OCI-LY1 (cell line): Measurements from ENCODE around the gene CSNK1D.

Source experiments
- H2AFZ ChIP-seq: fragments of 200-600 bp; sonication (generic), shearing (Covaris generic); 2 replicates; pipeline ENCODE4 v1.6.0; 2014; ENCODE audit warnings: antibody characterized with exemption, mild to moderate bottlenecking, low read length
- H3F3A ChIP-seq: fragments of 200-600 bp; sonication (generic), shearing (Covaris generic); 2 replicates; pipeline ENCODE4 v1.6.0; 2014; ENCODE audit warnings: mild to moderate bottlenecking, antibody characterized with exemption, low read length, moderate library complexity; ENCODE audit not compliant: insufficient read depth
- H3K27ac ChIP-seq: fragments of 200-600 bp; sonication (generic); 2 replicates; pipeline ENCODE4 v1.5.1; 2014; ENCODE audit warnings: low read length, mixed run types, mild to moderate bottlenecking, low read depth; ENCODE audit not compliant: poor library complexity, severe bottlenecking
- H3K27me3 ChIP-seq: fragments of 200-600 bp; sonication (generic); 2 replicates; pipeline ENCODE4 v1.6.0; 2014; ENCODE audit warnings: antibody characterized with exemption, mild to moderate bottlenecking, low read length, moderate library complexity; ENCODE audit not compliant: insufficient read depth
- H3K36me3 ChIP-seq: fragments of 200-600 bp; sonication (generic); 2 replicates; pipeline ENCODE4 v1.6.1; 2014; ENCODE audit warnings: mild to moderate bottlenecking, antibody characterized with exemption, low read length, moderate library complexity, mixed read lengths; ENCODE audit not compliant: insufficient read depth
- H3K4me1 ChIP-seq: fragments of 200-600 bp; sonication (generic); 2 replicates; pipeline ENCODE4 v1.5.1; 2014; ENCODE audit warnings: mild to moderate bottlenecking, low read length, moderate library complexity; ENCODE audit not compliant: insufficient read depth, severe bottlenecking
- H3K4me2 ChIP-seq: fragments of 200-600 bp; sonication (generic), shearing (Covaris generic); 2 replicates; pipeline ENCODE4 v1.6.1; 2014; ENCODE audit warnings: low read length
- H3K4me3 ChIP-seq: fragments of 200-600 bp; sonication (generic); 2 replicates; pipeline ENCODE4 v1.5.1; 2014; ENCODE audit warnings: low read length, low read depth, mild to moderate bottlenecking, mixed read lengths; ENCODE audit not compliant: poor library complexity, severe bottlenecking
- H3K79me2 ChIP-seq: fragments of 200-600 bp; shearing (Covaris generic); 2 replicates; pipeline ENCODE4 v1.6.1; 2016; ENCODE audit warnings: mixed run types, low read length, mixed read lengths; ENCODE audit not compliant: insufficient read depth
- H3K9ac ChIP-seq: fragments of 200-600 bp; sonication (generic), shearing (Covaris generic); 2 replicates; pipeline ENCODE4 v1.6.1; 2014; ENCODE audit warnings: mild to moderate bottlenecking, low read length, mixed read lengths
- H3K9me2 ChIP-seq: fragments of 200-600 bp; sonication (generic), shearing (Covaris generic); 2 replicates; pipeline ENCODE4 v1.6.1; 2014; ENCODE audit warnings: low read depth, mild to moderate bottlenecking, low read length, mixed read lengths
- H3K9me3 ChIP-seq: fragments of 200-600 bp; shearing (Covaris generic); 2 replicates; pipeline ENCODE4 v1.6.1; 2014; ENCODE audit warnings: low read length, mixed read lengths
- H4K20me1 ChIP-seq: fragments of 200-600 bp; sonication (generic), shearing (Covaris generic); 2 replicates; pipeline ENCODE4 v1.6.0; 2016; ENCODE audit warnings: mild to moderate bottlenecking, low read length; ENCODE audit not compliant: insufficient read depth
- CTCF ChIP-seq: fragments of 200-600 bp; sonication (generic), shearing (Covaris generic); IDR thresholded peaks from 2 replicates; pipeline ENCODE4 v1.5.1; 2017; ENCODE audit warnings: mild to moderate bottlenecking, antibody characterized with exemption, low read length, moderate library complexity, mixed read lengths
- EZH2 ChIP-seq: fragments of 200-600 bp; sonication (generic), shearing (Covaris generic); IDR thresholded peaks from 2 replicates; pipeline ENCODE4 v1.8.0; 2017; ENCODE audit warnings: borderline replicate concordance, mixed run types, mild to moderate bottlenecking, antibody characterized with exemption, low read length, moderate library complexity, mixed read lengths

CSNK1D gene

DNA sequence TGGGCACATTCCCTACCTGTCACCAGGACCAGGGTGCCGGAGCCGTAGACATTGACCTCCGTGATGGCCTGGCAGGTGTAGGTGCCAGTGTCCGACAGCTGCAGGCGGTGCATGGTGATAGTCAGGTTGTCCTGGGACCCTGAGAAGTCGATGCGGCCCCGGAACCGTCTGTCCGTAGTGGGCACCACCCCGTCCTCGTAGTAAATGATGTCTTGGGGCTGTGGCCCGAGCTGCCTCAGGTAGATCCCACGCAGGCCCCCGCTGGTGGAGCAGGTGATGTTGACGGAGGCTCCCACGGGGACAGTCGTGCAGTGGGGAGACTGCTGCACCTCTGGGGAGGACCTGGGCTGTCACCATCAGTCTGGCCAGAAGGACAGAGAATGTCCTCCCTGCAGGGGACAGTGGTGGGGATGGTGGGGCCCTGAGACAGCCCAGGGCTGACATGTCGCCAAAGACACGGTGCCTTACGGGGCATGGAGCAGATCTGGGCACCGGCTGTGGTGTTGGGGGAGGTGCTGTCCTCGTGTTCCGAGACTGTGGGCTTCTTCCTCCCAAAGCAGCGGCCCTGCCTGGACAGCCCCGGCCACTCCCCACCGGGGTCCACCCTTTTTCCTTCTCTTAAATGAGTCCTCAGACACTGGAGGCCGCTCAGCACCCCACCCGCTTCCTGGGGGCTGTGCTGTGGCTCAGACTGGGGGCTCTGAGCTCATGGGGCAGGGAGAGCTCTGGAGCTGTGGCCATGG, 43.3 kb upstream of the CSNK1D start:
- Histone ChIP-seq H3K4me1 (peaks cover 10% of the 10 kb centered on the region), H3K9ac (no peak overlapping the region), H3K9me3 (no peaks in the 10 kb centered on the region)

DNA sequence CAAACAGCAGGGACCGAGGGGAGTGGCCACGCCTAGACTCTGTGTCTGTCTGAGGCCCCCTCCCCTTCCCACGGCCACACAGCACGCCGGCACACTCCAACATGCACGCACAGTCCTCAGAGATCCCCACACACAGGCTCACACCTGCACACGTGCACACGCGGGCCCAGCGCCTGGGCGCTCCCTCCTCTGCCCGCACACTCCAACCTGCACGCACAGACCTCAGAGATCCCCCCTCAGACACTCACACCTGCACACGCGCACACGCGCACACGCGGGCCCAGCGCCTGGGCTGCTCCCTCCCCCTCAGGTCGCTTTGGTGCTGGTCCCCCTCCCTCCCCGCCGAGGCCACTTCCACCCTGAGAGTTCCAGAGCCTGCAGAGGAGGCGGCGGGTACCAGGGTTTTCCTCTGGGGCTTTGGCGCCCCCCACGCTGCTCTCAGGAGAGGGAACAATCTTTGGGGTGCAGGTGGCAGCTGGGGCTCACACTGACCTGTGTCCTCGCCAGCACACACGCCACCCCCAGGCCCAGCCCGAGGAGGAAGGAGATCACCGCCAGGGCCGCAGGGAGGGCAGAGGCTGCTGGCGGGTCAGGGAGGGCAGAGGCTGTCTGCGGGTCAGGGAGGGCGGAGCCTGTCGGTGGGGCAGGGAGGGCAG, 42.3 kb upstream of the CSNK1D start:
- no peaks in the 10 kb centered on the region; the same call in 1 of the 2 replicates for H3F3A ChIP-seq
- no peaks in the 10 kb centered on the region for H4K20me1 ChIP-seq
- H3K4me3 ChIP-seq: no peak overlapping the region
- H2AFZ ChIP-seq: no peak overlapping the region
- H3K4me2 ChIP-seq: no peak overlapping the region
- no peak overlapping the region for H3K27ac ChIP-seq
- no peak for TF ChIP-seq CTCF
- no peak for TF ChIP-seq EZH2
- H3K4me1 ChIP-seq: peaks cover under 1% of the 10 kb centered on the region
- no peaks in the 10 kb centered on the region for H3K9me2 ChIP-seq
- H3K79me2 ChIP-seq: no peaks in the 10 kb centered on the region
- H3K27me3 ChIP-seq: peaks cover 11% of the 10 kb centered on the region; the same call in 1 of the 2 replicates
- H3K36me3 ChIP-seq: no peaks in the 10 kb centered on the region
- no peak overlapping the region for H3K9ac ChIP-seq
- no peaks in the 10 kb centered on the region for H3K9me3 ChIP-seq

More for the DNA sequence above, 43.3 kb upstream of the CSNK1D start:
- Histone ChIP-seq H3K36me3 (no peaks in the 10 kb centered on the region), H3K27me3 (peaks cover 14% of the 10 kb centered on the region; the same call in 1 of the 2 replicates), H3K27ac (no peak overlapping the region), H4K20me1 (no peaks in the 10 kb centered on the region), H3K4me2 (no peak overlapping the region), H3F3A (no peaks in the 10 kb centered on the region; the same call in 1 of the 2 replicates), H3K79me2 (no peaks in the 10 kb centered on the region), H2AFZ (no peak overlapping the region), H3K4me3 (no peak overlapping the region), H3K9me2 (no peaks in the 10 kb centered on the region)
- TF ChIP-seq CTCF: no peak
- no peak for TF ChIP-seq EZH2

DNA sequence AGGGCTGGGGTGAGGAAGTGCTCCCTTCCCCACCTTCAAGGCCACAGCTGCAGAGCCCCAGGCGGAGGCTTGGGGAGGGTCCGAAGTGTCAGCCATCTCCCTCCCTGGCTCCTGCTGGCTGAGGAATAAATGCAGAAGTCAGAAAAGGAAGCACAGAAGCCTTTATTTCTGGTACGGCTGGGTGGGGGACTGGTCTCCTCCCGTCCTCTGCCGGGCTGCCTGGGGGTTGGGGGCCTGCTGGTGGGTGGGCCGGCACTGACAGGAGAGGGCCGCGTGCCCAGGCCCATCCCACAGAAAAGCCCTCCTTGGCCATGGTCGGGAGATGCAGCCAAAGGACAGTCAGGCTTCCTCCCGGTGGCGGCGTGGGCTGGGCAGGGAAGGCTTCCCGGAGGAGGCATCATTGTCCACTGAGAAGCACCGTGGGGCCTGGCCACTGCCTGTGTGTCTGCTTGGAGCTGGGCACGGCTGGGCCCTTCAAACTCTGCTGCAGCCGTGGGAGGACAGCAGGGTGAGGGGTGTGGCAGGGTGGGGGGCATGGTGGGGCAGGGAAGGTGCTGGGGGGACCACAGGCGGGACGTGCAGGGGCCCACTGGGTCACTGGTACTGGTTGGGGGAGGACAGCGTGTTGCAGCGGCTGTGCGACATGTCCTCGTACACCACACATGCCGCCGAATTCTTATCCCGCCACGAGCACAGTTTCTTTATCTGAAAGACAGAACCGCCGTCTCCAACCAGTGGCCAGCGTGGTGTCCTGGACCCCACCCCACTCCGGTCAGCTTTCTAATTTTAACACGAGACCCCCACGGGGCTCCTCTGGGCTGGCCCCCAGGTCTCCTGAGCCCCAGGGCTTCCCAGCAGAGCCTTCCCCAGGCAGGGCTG, 41.5 kb upstream of the CSNK1D start:
- H3K9me3 ChIP-seq: no peaks in the 10 kb centered on the region
- no peaks in the 10 kb centered on the region for H3K79me2 ChIP-seq
- no peaks in the 10 kb centered on the region for H3K9me2 ChIP-seq
- peaks cover 11% of the 10 kb centered on the region; the same call in 1 of the 2 replicates for H3K27me3 ChIP-seq
- H3K4me1 ChIP-seq: no peaks in the 10 kb centered on the region
- no peaks in the 10 kb centered on the region for H3K36me3 ChIP-seq
- H3K9ac ChIP-seq: no peak overlapping the region
- no peaks in the 10 kb centered on the region for H4K20me1 ChIP-seq
- H3F3A ChIP-seq: no peaks in the 10 kb centered on the region; the same call in 1 of the 2 replicates
- TF ChIP-seq CTCF (no peak), EZH2 (no peak)
- no peak overlapping the region for H3K27ac ChIP-seq
- H2AFZ ChIP-seq: no peak overlapping the region
- H3K4me3 ChIP-seq: no peak overlapping the region
- H3K4me2 ChIP-seq: no peak overlapping the region
